Caco-2 (cell line): ENCODE results near the gene IMMP2L. TPM values are rescaled to one million over a fixed set of nuclear protein-coding genes. Genes with fewer than 3 reads are reported as not detected.

Experiments
- BruUV-seq: library from RNA; stranded (reverse); fragments of 400-500 nt; replicated peaks from 2 replicates; lab custom pipeline; 2021; lab: Mats Ljungman, UMichigan
- CTCF ChIA-PET: fragments of 300-600 bp; sonication (Branson Sonifier 250); formaldehyde crosslinking; loops from one replicate; lab custom pipeline; 2022; ENCODE audit warnings: antibody characterized with exemption; lab: Charles Lee
- POLR2A ChIA-PET: fragments of 300-600 bp; sonication (Branson Sonifier 250); formaldehyde crosslinking; loops from one replicate; lab custom pipeline; 2022; ENCODE audit warnings: antibody characterized with exemption; lab: Charles Lee
- DNase-seq, 2 experiments: peaks; one replicate each; pipeline versions ENCODE4 v3.0.0 to v3.0.0-alpha.2; 2020 to 2022
- H3K27me3 ChIP-seq: replicated peaks from 2 replicates; pipeline ENCODE4 v1.6.0; 2011; ENCODE audit warnings: low read length; ENCODE audit not compliant: control insufficient read depth, insufficient read depth
- H3K36me3 ChIP-seq: 2 replicates; pipeline ENCODE4 v1.5.1; 2011; ENCODE audit warnings: low read length; ENCODE audit not compliant: control insufficient read depth, insufficient read depth
- H3K4me1 ChIP-seq: fragments of 250-450 bp; sonication (Bioruptor Pico); 2 replicates; pipeline ENCODE4 v1.5.1; 2020; ENCODE audit warnings: mild to moderate bottlenecking
- H3K4me3 ChIP-seq: 2 replicates; pipeline ENCODE4 v1.5.1; 2011; ENCODE audit warnings: low read depth, mild to moderate bottlenecking, control low read depth, low read length
- H3K9me3 ChIP-seq: fragments of 250-450 bp; sonication (Bioruptor Pico); 2 replicates; pipeline ENCODE4 v1.5.1; 2020; ENCODE audit warnings: mild to moderate bottlenecking, moderate library complexity
- H3K27ac Mint-ChIP-seq: one replicate; pipeline ENCODE4 v1.8.0; 2022; ENCODE audit warnings: mixed read lengths; ENCODE audit not compliant: unreplicated experiment
- H3K27me3 Mint-ChIP-seq: one replicate; pipeline ENCODE4 v1.8.0; 2022; ENCODE audit warnings: mixed read lengths; ENCODE audit not compliant: insufficient read depth, unreplicated experiment
- H3K36me3 Mint-ChIP-seq: one replicate; pipeline ENCODE4 v1.8.0; 2022; ENCODE audit warnings: mild to moderate bottlenecking, mixed read lengths; ENCODE audit not compliant: insufficient read depth, unreplicated experiment
- H3K4me1 Mint-ChIP-seq: one replicate; pipeline ENCODE4 v1.8.0; 2022; ENCODE audit warnings: low read depth, mixed read lengths; ENCODE audit not compliant: unreplicated experiment
- H3K4me3 Mint-ChIP-seq: one replicate; pipeline ENCODE4 v1.8.0; 2022; ENCODE audit warnings: mild to moderate bottlenecking, moderate library complexity, mixed read lengths; ENCODE audit not compliant: unreplicated experiment
- H3K9me3 Mint-ChIP-seq: one replicate; pipeline ENCODE4 v1.8.0; 2022; ENCODE audit warnings: mixed read lengths; ENCODE audit not compliant: unreplicated experiment
- CTCF ChIP-seq, 2 experiments: fragments of 200-600 bp in 1 of 2; IDR thresholded peaks; 1 replicate in 1 of 2; 2 replicates in 1 of 2; pipeline versions ENCODE4 v1.5.1 to v1.8.0; 2011 to 2022; ENCODE audit warnings: antibody characterized with exemption in 1 of 2, control low read depth in 1 of 2, inconsistent platforms in 1 of 2, low read depth in 1 of 2, low read length in 1 of 2, mild to moderate bottlenecking in 1 of 2, moderate library complexity in 1 of 2; ENCODE audit not compliant: insufficient read depth in 1 of 2, severe bottlenecking in 1 of 2, unreplicated experiment in 1 of 2
- intact Hi-C: fragments of 100-400 bp; cut with micrococcal nuclease; formaldehyde crosslinking; loops from one replicate; pipeline ENCODE4 v1.10.0; 2022; ENCODE audit not compliant: unreplicated experiment
- total RNA-seq: library from RNA; stranded (reverse); gene quantifications from 2 replicates; pipeline ENCODE4 v1.2.3, GENCODE V29; 2022

The IMMP2L gene
- total RNA-seq, 1 experiment from 2014 or later = 9.5 TPM

- Mint-ChIP-seq H3K27me3 (peaks cover 3% of the 10 kb centered on the region), H3K36me3 (no peaks in the 10 kb centered on the region), H3K27ac (no peak overlapping the region), H3K9me3 (no peaks in the 10 kb centered on the region), H3K4me1 (no peaks in the 10 kb centered on the region), H3K4me3 (no peak overlapping the region)
- intact Hi-C loops = no loop called here
- Histone ChIP-seq H3K27me3 (no peaks in the 10 kb centered on the region), H3K4me1 (no peaks in the 10 kb centered on the region), H3K4me3 (no peak overlapping the region), H3K36me3 (no peaks in the 10 kb centered on the region), H3K9me3 (no peaks in the 10 kb centered on the region)
- no peak for DNase-seq
- POLR2A ChIA-PET = no interaction called here
- TF ChIP-seq CTCF (IDR thresholded peaks at IDR 0.05; ENCODE audit: insufficient read depth in 1 of 2, low read depth in 1 of 2, low read length in 1 of 2, severe bottlenecking in 1 of 2, unreplicated experiment in 1 of 2) = no peak
- CTCF ChIA-PET = no interaction called here
- no TSS peak for BruUV-seq
These were observed 761.3 kb downstream of the IMMP2L start for GRCh38 chr7:110800984-110801383.

GRCh38 chr7:110797656-110798055 lies 764.6 kb downstream of the IMMP2L start:
- no peaks in the 10 kb centered on the region for H3K36me3 Mint-ChIP-seq
- no peak overlapping the region for H3K4me3 ChIP-seq
- no peaks in the 10 kb centered on the region for H3K9me3 ChIP-seq
- no peaks in the 10 kb centered on the region for H3K9me3 Mint-ChIP-seq
- no peaks in the 10 kb centered on the region for H3K4me1 ChIP-seq
- no peaks in the 10 kb centered on the region for H3K36me3 ChIP-seq
- H3K27ac Mint-ChIP-seq = no peak overlapping the region
- no TSS peak for BruUV-seq
- CTCF ChIA-PET = no interaction called here
- H3K27me3 ChIP-seq = no peaks in the 10 kb centered on the region
- no peaks in the 10 kb centered on the region for H3K4me1 Mint-ChIP-seq
- no peak overlapping the region for H3K4me3 Mint-ChIP-seq
- DNase-seq = no peak
- TF ChIP-seq CTCF (IDR thresholded peaks at IDR 0.05; ENCODE audit: insufficient read depth in 1 of 2, low read depth in 1 of 2, low read length in 1 of 2, severe bottlenecking in 1 of 2, unreplicated experiment in 1 of 2) = no peak
- peaks cover 3% of the 10 kb centered on the region for H3K27me3 Mint-ChIP-seq
- POLR2A ChIA-PET = no interaction called here
- intact Hi-C loops = no loop called here

- no peaks in the 10 kb centered on the region for H3K9me3 ChIP-seq
- H3K4me1 ChIP-seq = no peaks in the 10 kb centered on the region
- no peaks in the 10 kb centered on the region for H3K4me1 Mint-ChIP-seq
- H3K4me3 Mint-ChIP-seq = no peak overlapping the region
- H3K27me3 ChIP-seq = no peaks in the 10 kb centered on the region
- TF ChIP-seq CTCF (IDR thresholded peaks at IDR 0.05; ENCODE audit: insufficient read depth in 1 of 2, low read depth in 1 of 2, low read length in 1 of 2, severe bottlenecking in 1 of 2, unreplicated experiment in 1 of 2) = no peak
- intact Hi-C loops = no loop called here
- H3K36me3 ChIP-seq = no peaks in the 10 kb centered on the region
- no peaks in the 10 kb centered on the region for H3K27me3 Mint-ChIP-seq
- no peak overlapping the region for H3K27ac Mint-ChIP-seq
- H3K9me3 Mint-ChIP-seq = no peaks in the 10 kb centered on the region
- ChIA-PET POLR2A (no interaction called here), CTCF (no interaction called here)
- H3K4me3 ChIP-seq = no peak overlapping the region
- no peak for DNase-seq
- no peaks in the 10 kb centered on the region for H3K36me3 Mint-ChIP-seq
- no TSS peak for BruUV-seq
These were observed 771.3 kb downstream of the IMMP2L start for GRCh38 chr7:110790992-110791391.
